CD4-positive, alpha-beta T cell treated with Interleukin-6 for 4 hours (primary cell): Measurements from ENCODE around the gene KRTAP1-5.
"Not testable (repeated sequence)": the region's sequence is repeated elsewhere in the genome, so short reads cannot be mapped to it uniquely, and the experiment has no call there.

Experiments used
- DNase-seq: peaks from one replicate; pipeline ENCODE4 v3.0.0-alpha.2; 2020; ENCODE audit warnings: mixed read lengths

Gene KRTAP1-5

DNA sequence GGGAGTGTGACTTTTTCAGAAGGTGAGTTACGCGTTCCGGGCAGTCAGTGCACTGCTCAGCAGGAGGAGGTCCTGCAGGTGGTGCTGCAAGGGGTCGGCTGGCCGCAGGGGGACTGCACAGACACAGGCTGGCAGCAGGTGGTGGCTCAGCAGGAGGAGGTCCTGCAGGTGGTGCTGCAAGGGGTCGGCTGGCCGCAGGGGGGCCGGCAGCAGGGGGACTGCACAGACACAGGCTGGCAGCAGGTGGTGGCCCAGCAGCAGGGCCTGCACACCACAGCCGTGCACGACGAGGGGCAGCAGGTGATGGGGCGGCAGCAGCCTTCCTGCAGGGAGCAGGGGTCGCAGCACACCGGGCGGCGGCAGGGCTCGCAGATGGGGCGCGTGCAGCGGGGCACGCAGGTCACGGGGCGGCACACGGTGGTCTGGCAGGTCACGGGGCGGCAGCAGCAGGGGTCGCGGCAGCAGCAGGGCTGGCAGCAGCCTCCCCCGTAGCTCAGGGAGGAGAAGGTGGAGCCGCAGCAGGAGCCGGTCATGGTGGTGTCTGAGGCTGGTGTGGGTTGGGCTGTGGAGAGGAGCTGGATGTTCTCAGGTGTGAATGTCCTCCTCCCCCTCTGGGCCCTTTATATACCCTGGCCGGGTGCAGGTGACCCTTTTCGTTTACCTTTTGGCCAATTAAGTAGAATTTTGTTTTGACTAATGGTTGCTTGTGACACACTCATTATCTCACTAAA lies 19.9 kb upstream of the KRTAP1-5 start, which contains the start of gene KRTAP2-1:
Gene KRTAP2-1 (minus strand): TSS at position 582 of the 731 bp plus-strand sequence. CDS start 49 bp downstream, at position 533.
- DNase-seq: not testable (repeated sequence)

DNA sequence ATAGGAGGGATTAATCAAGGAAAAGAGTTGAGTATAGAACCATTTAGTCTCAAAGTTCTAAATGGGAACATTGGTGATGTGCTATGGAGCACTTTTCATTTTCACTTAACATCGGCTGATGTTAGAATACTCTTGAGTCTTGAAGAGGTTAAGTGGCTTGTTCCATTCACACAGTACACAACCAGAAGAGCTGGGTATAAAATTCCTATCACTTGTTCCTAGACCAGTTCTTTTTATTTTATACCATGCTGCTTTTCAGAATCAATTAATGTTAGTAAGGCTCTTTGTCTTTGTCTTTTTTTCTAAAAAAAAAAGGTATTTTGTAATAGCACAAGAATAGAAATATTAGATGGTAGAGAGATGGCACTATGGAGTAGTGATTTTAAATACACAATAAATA lies 15.9 kb upstream of the KRTAP1-5 start:
- DNase-seq: no peak

DNA sequence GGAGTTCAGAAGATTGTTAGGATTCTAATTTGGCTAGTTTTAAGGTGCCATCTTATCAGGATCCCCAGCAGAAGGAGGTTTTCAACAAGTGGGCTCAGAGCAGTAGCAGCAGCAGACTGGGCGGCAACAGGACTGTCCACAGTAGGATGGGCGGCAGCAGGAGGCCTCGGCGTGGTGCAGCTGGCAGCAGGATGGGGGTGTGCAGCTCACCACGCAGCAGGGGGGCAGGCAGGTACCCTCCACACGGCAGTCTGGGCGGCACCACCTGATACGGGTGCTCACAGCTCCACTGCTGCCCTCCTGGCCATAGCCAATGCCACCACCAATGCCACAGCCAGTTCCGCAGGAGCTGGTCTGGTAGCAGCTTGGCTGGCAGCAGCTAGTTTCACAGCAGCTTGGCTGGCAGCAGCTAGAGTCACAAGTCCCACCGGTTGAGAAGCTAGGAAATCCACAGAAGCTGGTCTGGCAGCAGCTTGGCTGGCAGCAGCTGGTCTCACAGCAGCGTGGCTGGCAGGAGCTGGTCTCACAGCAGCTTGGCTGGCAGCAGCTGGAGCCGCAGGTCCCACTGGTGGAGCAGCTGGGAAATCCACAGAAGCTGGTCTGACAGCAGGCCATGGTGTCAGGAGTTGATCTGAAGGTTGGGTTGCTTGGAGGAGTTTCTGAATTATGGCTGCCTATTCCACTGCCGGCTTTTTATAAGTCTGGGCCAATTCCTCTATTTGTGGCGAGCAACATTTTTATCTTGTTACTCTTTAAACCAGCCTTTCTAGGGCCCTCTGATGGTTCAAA lies 14.0 kb upstream of the KRTAP1-5 start, which contains the start of gene KRTAP1-1:
Gene KRTAP1-1 (minus strand): TSS at position 668 of the 789 bp plus-strand sequence. CDS start 53 bp downstream, at position 615.
- not testable (repeated sequence) for DNase-seq

DNA sequence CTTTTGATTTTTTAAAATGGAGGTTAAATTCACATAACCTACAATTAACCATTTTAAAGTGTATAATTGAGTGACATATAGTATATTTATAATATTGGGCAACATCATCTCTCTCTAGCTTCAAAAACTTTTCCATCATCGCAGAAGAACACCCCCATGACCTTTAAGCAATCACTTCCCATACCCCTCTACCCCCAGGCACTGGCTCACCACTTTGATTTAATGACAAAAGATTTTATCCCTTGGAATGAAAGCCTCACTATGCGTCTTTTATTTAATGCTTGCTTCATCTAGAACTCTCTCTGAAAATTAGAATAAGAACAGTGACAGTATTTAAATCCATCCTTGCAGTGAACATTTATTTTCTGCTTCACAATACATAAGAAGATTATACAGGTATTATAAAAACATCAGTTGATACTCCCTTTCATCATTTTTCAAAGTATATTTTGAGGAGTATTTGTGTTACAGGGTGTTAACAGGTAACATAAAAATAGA lies 10.9 kb upstream of the KRTAP1-5 start:
- DNase-seq: no peak

DNA sequence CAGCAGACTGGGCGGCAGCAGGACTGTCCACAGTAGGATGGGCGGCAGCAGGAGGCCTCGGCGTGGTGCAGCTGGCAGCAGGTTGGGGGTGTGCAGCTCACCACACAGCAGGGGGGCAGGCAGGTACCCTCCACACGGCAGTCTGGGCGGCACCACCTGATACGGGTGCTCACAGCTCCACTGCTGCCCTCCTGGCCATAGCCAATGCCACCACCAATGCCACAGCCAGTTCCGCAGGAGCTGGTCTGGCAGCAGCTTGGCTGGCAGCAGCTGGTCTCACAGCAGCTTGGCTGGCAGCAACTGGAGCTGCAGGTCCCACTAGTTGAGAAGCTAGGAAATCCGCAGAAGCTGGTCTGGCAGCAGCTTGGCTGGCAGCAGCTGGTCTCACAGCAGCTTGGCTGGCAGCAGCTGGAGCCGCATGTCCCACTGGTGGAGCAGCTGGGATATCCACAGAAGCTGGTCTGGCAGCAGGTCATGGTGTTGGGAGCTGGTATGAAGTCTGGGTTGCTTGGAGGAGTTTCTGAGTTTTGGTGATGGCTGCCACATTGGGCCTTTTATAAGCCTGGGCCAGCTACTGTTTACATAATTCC lies 7.4 kb upstream of the KRTAP1-5 start, which contains the start of gene KRTAP1-3:
Gene KRTAP1-3 (minus strand): TSS at position 529 of the 590 bp plus-strand sequence. CDS start 53 bp downstream, at position 476.
- DNase-seq: not testable (repeated sequence)

DNA sequence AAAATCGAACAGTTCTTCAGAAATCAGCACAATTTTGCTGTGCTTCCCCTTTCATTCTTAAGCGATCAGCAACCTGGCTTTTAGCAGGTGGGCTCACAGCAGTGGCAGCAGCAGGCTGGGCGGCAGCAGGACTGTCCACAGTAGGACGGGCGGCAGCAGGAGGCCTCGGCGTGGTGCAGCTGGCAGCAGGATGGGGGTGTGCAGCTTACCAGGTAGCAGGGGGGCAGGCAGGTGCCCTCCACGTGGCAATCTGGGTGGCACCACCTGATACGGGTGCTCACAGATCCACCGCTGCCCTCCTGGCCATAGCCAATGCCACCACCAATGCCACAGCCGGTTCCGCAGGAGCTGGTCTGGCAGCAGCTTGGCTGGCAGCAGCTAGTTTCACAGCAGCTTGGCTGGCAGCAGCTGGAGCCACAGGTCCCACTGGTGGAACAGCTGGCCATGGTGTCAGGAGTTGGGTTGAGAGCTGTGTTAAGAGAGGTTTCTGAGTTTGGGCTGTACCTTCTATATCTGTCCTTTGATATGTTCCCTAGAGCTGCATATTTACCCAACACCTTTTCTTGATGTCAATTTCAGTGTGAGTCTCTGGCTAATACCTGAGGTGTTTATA lies 2.7 kb upstream of the KRTAP1-5 start, which contains the start of gene KRTAP1-4:
Gene KRTAP1-4 (minus strand): TSS at position 563 of the 613 bp plus-strand sequence. CDS start 117 bp downstream, at position 446.
- no peak for DNase-seq

DNA sequence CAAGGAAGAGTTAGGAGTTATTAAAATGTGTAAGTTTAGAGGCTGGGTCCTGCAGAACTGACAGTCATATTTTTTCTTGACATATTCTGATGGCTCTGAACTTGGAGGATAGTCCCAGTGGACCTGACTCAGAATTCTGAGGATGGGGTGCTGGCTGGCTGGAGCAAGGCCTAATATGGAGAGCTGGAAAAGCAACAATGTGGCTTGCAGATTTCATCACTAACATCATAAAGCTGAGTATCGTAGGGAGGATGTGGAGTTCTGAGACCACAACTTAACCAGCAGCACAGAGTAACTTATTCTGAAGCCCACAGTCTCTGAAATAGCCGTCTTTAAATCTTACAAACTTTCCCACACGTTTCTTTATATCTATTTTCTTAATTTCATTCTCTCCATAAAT lies 2.3 kb downstream of the KRTAP1-5 start:
- no peak for DNase-seq

DNA sequence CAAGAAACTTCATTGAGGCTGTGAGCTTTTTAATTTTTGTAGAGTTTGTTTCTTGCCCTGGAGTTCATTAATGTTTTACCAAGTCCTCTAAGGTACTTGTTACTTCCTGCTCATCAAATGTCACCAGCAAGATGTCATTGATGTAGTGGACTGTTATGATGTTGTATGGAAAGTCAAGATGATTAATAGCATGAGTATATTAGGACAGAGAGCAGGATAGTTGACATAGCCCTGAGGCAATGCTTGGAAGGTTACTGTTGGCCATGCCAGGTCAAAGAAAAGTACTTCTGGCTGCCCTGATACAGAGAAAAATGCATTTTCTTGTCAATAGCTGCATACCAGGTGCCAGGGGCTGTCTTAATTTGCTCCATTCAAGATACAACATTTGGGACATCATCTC lies 6.7 kb downstream of the KRTAP1-5 start:
- DNase-seq: no peak

DNA sequence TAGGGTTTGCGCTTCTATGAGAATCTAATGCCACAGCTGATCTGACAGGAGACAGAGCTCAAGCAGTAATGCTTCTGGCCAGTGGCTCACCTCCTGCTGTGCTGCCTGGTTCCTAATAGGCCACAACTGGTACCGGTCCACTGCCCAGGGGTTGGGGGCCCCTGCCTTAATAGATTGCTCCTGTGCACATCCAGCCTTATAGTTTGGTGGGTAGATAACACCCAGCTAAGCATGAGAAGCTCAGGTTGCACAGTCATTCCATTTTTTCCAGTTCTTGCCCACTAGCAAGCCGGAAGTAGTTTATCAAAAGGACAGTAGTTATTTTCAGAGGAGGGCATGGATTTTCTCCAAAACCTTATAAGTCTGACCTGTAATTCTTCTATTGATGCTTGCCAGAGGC lies 7.6 kb downstream of the KRTAP1-5 start:
- no peak for DNase-seq

GRCh38 chr17:41018541-41018940 lies 8.5 kb downstream of the KRTAP1-5 start:
- no peak for DNase-seq

- DNase-seq: no peak
Measured at GRCh38 chr17:41016578-41017215, 10.3 kb downstream of the KRTAP1-5 start.

GRCh38 chr17:41015454-41015853 lies 11.6 kb downstream of the KRTAP1-5 start:
- DNase-seq: no peak

- DNase-seq: no peak
Measured at GRCh38 chr17:41013606-41014005, 13.4 kb downstream of the KRTAP1-5 start.

- no peak for DNase-seq
Measured at GRCh38 chr17:41013181-41013580, 13.8 kb downstream of the KRTAP1-5 start.

DNA sequence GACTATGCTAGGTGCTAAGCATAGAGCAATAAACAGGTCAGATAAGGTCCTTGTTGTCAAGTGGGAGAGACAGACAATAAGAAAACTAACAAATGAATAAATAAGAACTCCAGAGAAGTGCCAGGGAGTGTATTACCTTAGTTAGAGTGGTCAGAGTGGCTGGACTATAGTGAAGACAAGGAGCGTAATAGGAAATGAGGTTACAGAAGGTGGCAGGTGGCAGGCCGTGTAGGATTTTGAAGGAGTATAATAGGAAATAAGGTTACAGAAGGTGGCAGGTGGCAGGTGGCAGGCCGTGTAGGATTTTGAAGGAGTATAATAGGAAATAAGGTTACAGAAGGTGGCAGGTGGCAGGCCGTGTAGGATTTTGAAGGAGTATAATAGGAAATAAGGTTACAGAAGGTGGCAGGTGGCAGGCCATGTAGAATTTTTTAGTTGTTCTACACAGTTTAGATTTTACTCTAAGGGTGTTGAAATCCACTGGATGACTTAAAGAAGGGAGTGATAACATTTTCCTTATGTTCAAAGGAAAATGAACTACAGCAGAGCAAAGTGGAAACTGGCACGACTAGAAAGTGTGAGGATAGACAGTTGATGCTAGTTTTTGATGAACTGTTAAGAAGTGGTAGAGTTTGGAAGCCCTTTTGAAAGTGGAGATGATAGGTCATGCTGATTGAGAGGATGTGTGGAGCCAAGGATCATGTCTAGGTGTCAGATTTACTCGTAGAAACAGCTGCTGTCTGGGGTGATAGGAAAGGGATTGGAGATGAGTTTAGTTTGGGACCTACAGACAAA lies 14.5 kb downstream of the KRTAP1-5 start:
- DNase-seq: no peak

- DNase-seq: no peak
Measured at GRCh38 chr17:41010441-41010840, 16.6 kb downstream of the KRTAP1-5 start.

DNA sequence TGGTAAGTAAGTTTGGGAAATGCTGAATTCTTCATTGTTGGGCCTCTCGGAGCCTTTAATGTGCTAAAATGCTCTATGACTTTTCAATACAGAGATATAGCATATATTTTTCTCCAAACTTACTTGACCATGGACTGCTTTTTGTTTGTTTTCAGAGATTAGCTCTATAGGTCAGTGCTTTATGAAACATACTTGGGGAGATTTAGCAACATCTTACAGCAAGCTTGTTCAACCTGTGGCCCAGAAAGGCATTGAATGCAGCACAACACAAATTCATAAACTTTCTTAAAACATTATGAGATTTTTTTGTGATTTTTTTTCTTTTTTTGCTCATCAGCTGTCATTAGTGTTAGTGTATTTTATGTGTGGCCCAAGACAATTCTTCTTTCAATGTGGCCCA lies 17.1 kb downstream of the KRTAP1-5 start:
- no peak for DNase-seq

- DNase-seq: no peak
Measured at GRCh38 chr17:41009301-41009760, 17.7 kb downstream of the KRTAP1-5 start.

DNA sequence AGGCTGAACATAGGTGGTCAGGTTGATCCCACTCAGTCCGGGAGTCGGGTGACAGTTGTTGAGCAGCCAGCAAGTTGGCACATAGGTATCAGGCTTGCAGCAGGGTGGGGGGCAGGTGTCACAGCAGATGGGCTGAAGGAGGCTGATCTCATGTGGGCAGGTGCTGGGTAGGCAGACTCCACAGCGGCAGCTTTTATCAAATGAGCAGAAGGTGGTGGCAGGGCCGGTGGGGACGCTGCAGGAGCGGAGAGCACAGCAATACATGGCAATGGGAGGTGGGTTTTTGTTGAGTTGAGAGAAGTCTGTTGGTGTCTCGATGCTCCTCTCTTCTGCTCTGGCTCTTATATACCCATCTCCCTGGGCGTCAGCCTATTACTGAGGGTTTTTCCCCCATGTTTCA lies 18.2 kb downstream of the KRTAP1-5 start, which contains the start of gene KRTAP3-1:
Gene KRTAP3-1 (minus strand): TSS at position 318 of the 400 bp plus-strand sequence. CDS start 54 bp downstream, at position 264.
- DNase-seq: no peak

DNA sequence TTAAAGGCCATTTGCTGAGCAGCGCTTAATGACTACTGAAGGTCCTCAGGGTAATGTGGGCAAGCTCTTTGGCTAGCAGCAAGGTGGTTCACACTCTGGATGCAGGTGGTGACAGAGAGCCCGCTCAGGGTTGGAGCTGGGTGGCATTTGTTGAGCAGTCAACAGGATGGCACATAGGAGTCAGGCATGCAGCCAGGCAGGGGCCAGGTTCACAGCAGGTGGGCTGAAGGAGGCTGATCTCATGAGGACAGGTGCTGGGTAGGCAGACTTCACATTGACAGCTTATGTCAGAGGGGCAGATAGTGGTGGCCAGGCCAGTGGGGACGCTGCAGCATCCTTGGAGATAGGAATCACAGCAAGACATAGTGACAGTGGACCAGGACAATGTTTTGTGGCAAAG lies 22.6 kb downstream of the KRTAP1-5 start:
- DNase-seq: no peak

- no peak for DNase-seq
Measured at GRCh38 chr17:41003926-41004325, 23.1 kb downstream of the KRTAP1-5 start.
